GM15510 (cell line): ENCODE results near the gene FARP1.

Experiments used
- POLR2A ChIP-seq: IDR thresholded peaks from 3 replicates; pipeline ENCODE4 v1.6.1; 2011; ENCODE audit warnings: borderline replicate concordance; ENCODE audit not compliant: insufficient read length; ENCODE audit errors: extremely low read depth

The FARP1 gene

DNA sequence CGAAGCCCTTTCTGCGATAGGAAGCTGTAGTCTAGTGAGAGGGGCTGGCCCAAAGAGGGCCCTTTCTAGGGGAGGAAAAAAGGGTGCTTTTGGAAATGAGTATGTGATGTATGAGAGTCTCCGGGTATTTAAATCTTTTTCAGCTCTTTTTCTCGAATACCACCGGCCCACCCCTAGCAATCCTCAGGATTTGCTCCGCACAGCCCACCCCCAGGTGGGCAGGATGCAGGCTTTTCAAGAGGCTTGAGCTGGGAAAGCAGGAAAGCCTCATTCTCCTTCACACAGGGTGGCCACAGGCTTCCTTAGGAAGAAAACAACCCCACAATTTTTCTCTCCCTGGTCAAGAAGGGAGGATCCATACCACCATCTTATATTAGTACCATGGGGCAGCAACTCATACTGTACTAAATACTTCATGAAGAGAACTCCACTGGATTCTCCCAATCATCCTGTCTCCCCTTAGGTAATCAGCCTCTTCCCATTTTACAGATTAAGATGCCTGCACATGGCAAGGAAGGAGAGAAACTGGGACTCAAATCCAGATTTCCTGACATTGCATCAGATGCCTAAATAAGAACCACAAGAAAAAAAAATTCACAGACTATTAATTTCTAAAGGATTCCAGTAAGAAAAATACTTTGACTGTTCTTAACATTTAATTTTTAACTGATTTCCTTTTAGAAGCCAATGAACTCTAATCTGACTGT lies 349.6 kb downstream of the FARP1 start:
- TF ChIP-seq POLR2A = no peak

DNA sequence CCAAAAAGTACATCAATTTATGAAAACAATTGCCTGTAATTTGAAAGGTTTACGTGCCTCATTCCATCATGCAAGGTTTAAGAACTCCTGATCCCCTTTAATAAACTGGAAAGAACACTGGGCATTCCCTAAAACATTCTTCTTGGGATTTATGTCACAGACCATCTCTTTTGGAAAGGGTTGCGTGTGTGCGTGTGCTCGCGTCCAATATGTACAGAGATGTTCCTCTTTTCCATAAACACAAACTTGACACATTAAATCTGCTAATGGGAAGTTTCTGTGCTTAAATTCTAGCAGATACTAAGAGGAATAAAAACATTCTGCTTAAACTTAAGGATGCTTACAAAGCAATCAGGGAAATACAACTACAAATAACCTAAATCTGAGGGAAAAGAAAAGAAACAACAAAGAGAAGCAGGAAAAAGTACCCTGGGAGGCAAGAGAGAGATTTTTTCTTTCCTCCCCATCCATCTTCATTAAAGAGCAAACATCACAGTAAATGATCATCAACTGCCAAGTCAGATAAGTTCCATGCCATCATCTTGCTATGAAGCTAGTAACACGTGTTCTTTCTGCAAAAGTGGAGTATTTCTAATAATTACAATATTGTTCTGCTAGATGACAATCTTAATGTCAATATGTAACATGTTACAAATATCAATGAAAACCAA lies 350.3 kb downstream of the FARP1 start:
- no peak for TF ChIP-seq POLR2A

DNA sequence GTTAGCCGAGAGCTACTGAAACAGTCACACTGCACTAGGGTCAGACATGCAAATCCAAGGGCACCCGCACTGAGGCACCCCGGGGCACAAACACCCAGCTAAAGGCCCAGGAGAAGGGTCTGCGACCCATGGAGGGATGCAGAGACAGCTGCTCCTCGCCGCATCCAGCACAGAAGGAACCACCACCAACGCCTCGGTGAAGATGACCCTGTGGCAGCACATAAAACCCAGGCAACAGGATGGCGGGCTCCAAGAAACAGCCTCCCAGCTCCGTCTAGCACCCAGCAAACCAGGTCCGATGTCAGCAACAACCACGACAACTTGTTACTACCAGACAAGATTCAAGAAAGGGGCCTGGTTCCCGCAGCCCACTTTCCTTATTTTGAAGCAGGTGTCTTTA lies 351.9 kb downstream of the FARP1 start:
- TF ChIP-seq POLR2A = no peak

DNA sequence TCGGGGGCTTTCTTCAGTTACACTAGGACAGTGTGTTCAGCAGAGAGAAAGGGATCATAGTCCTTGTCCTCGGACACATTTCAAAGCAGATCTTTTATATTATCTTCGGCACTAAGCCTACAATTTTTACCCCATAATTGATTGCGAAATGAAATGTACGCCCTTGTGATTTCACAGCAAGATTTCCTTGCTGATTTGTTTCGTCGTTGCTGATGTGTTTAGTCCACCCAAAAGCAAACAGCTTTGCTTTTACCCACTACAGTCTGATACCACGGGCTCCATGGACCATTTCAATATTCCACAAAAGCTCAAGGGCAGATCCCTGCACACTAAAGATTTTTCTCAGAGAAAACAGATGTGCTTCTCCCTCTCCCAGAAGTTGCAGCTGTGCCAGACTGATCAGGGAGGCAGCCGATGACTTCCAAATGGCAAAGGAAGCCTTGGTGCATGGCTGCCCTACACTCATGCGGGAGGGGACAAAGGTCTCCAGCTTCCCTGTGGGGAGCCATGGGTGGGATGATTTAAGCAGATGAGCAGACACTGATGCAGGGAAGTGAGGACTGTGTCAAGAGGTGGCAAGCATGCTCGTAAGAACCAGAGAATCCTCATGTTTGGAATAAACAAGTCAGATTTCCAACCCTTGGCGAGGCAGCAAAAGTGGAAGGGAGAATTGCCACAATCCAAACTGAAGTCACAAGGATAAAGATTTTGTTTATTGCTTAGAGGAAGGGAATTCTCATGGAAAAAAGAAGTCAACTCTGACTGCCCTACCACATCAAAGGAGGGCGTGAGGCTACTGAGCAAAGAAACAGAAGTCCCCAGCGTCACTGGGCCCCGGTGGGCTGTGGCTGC lies 353.0 kb downstream of the FARP1 start:
- no peak for TF ChIP-seq POLR2A

DNA sequence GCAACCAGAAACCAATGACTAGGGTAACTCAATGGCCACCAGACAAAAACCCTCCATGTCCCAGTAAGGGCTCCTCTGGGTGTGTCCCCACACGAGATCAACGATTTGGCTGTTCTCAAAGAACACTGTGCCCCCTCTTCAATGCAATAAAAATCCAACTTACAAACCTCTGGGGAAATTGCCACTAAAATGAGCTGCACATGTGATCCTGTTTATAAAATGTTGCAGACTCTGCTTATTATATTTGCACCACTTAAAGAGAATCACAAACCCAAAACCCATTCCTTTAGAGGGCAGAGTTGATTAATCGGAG lies 353.5 kb downstream of the FARP1 start:
- no peak for TF ChIP-seq POLR2A

DNA sequence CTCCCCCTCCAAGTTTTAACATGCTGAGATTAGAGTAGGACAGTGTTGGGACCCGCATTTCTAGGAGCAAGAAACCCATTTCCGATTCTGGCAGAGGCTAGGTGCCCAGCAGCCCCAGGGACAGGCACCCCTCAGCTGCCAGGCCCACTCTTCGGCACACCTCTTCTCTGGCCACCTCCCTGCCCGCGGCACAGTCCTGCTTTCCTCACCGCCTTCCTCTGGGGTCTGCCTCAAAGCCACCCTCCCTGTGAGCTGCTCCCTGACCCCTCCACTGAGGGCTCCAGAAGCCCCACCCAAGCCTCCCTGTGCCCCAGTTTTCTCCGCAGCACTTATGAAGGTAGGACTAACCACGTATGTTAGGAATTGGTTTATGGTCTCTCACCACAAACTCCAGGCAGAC lies 354.1 kb downstream of the FARP1 start:
- no peak for TF ChIP-seq POLR2A

DNA sequence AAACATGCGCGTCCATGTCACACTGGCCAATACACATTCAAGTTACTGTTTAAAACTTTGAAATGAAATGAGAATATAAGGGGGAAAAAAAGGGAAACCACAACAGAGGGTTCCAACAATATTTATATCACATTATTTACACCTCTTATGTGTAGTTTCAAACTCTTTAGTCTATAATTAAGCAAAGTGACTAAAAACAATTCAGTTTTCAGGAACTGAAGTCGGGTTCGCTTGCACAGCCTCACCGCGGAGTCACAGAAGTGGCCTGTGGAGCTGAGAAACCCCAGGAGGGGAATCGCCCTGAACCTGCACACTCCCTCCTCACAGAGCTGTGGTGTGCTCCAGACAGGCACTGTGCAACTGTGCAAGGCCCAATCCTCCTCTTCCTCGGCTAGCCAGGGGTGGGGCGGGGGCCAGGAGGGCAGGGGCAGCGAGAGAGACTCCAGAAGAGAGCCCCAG lies 358.1 kb downstream of the FARP1 start:
- TF ChIP-seq POLR2A = no peak

DNA sequence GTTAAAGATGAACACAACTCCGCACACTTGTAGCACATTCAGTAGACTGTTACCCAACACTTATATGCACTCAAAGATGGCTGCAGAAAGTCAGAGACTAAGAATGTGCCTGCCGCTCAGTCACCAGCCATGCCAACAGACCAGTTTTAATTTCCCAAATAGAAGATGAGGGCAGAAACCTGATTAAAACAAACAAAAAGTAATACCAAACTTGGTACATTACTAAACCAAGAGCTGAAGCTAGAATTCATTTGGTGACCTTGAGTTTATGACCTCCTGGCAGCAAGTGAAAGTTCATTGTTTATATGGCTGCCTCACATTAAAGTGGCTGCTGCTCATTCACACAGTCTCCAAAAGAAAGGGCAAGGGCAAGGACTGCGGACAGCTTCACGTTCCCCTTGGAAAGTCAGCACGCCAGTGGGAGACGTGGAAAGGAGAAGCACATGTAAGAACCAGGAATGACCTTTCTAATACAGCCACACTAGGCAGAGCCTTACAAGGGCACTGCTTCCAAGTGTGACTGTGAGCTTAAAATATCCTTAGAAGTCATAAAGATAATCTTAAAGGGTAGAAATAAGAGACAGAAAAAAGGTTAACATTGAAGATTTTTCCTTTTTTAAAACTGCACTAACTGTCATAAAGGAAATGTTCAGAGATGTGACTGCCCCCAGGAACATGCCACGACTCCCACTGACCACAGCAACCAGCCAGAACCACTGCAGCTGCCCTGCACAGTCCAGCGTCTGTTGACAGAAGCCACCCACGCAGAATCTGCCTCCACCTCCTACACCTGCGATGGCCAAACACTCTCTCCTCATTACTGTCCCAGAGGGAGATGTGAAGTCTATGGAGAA lies 360.5 kb downstream of the FARP1 start:
- no peak for TF ChIP-seq POLR2A

DNA sequence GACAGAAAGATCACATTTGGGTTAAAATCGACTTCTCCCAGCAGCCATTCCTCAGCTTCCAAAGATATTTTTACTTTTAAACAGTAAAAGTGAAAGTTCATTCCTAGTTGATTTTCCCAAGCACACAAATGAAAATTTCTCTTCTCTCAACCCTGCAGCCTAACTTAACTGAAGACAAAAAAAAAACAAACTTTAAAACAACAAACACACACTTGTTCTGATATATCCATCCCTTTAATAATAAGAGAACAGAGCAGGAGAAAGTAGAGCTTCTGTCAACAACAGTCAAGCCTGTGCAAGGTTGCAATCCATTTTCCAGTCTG lies 361.1 kb downstream of the FARP1 start:
- no peak for TF ChIP-seq POLR2A

DNA sequence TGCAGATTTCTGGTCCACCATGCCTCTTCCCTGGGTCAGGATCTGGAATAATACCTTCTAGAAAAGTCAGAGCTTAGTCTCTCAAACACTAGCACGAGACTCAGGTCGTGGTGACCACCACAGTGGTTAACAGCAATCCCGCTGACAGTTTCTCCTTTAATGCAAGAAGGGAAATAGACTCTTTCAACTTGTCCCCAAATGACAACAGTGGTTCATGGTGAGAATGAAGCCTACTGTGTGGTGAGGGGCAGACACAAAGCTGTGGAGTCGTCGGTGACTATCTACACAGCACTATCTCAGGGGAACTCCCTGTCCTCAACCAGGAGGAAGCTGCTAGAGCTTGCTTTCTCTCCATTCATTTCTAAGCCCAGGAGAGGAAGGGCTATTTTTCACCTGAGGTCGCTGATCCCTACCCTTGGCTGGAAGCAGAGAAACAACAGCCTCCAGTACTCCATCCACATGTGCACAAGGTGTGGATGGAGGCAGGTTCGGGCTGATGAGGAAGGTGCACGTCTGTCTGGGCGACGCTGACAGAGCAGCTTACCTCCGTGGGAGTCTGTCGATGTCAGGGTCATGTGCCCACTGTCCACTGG lies 361.6 kb downstream of the FARP1 start:
- no peak for TF ChIP-seq POLR2A
